Stimulated activated CD8-positive, alpha-beta memory T cell treated with anti-CD3 and anti-CD28 coated beads, Interleukin-4, amount 100 ng/mL, for 48 hours (primary cell): ENCODE measurements around the gene OR8K1.

Source experiments
- DNase-seq: peaks from one replicate; pipeline ENCODE4 v3.0.0-alpha.2; 2020

Gene OR8K1

DNA sequence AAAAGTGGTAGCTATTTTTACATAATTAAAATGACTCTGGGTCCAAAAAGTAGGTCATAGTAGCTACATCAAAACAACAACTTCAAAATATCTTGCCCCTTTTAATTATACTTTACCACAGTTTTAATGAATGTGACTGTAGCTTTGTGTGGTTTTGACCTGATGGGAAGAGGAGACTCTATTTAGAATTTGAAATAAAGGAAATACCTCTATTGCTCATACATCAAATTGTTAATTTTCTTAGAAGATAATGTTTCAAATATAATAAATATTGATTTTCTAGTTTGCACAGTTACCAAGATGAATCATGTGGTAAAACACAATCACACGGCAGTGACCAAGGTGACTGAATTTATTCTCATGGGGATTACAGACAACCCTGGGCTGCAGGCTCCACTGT is at the start of gene OR8K1:
OR8K1 (plus strand) TSS at position 301 of the 400 bp plus-strand sequence; CDS start at position 301, 0 bp downstream.
- DNase-seq = no peak

GRCh38 chr11:56296898-56297297 is 48.9 kb upstream of the OR8K1 start:
- DNase-seq = no peak

DNA sequence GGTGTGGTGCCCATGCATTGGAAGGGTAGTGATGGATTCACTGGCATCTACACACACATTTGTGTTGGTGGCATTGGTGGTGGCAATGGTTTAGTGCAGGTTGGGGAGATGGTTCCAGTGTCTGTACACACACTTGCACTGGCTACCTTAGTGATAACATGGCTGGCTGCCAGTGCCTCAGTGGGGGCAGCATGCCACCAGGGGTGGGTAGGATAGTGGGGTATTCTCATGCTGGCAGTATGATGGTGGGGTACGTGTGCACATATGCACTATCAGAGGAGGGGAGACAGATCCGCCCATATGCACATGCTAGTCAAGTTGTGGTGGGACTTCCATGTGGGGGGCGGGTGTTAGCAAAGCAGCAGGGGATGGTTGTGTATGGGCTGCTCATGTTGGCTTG is 38.0 kb upstream of the OR8K1 start:
- no peak for DNase-seq

DNA sequence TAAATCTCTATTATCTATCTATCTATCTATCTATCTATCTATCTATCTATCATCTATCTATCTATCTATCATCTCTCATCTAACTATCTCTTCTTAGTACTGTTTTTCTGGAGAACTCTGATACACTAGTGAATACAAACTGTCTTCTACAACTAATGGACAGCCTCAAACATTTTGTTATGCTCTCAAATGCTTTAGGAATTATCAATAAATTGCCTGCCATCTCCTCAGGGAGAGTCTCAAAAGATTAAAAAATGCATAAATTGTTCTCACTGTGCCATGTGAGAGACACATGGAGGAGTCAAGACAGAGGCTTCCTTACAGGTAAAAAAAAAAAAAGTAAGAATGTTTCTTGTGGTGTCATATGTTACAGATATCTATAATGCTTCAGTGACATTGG is 31.0 kb upstream of the OR8K1 start, which contains the start of gene OR8K3:
OR8K3 (plus strand) TSS at position 301 of the 400 bp plus-strand sequence. CDS start 3,163 bp downstream, outside the sequence.
- no peak for DNase-seq

GRCh38 chr11:56331861-56332491 is 13.9 kb upstream of the OR8K1 start:
- DNase-seq = no peak

GRCh38 chr11:56333156-56333555 is 12.7 kb upstream of the OR8K1 start:
- DNase-seq = no peak

DNA sequence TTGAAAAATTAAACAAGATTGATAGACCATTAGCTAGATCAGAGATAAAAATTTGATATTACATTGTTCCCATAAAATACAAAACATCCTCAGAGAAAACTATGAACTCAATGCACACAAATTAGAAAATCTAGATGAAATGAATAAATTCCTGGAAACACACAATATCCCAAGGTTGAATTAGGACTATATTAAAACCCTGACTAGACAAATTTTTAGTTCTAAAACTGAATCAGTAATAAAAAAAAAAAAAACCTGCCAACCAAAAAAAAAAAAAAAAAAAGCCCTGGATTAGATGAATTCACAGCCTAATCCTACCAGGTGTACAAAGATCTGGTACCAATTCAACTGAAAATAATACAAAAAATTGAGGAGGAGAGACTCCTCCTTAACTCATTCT is 5.5 kb upstream of the OR8K1 start:
- no peak for DNase-seq

DNA sequence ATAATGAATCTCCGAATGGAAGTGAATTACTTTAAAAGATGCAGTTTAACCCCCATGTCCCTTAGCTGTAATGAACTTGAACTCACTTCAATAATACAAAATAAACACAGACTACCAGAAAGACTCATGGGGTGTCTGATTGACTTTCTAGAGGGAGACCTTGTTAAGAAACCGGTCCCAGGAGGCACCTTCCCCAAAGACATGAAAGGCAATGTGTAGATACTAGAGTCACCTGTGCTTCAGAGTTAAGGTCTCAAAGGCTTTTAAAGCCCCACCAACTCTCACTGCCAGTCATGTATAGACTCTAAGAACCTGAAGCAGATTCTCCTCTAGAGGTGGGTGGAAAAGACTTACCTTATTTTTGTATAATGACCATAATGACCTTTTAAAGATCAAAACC is 8.2 kb downstream of the OR8K1 start, which contains the start of gene OR8J1:
OR8J1 (plus strand) TSS at position 301 of the 400 bp plus-strand sequence. CDS start 5,956 bp downstream, outside the sequence.
- DNase-seq = no peak

- DNase-seq = no peak
Measured at GRCh38 chr11:56375324-56375723, 29.5 kb downstream of the OR8K1 start, which contains the start of gene OR8U1. TSS of gene OR8U1 (plus strand) at chr11:56375624. CDS start at chr11:56375624, 0 bp downstream.

GRCh38 chr11:56380120-56380519 is 34.3 kb downstream of the OR8K1 start:
- DNase-seq = no peak

GRCh38 chr11:56394381-56394780 is 48.5 kb downstream of the OR8K1 start:
- DNase-seq = no peak

DNA sequence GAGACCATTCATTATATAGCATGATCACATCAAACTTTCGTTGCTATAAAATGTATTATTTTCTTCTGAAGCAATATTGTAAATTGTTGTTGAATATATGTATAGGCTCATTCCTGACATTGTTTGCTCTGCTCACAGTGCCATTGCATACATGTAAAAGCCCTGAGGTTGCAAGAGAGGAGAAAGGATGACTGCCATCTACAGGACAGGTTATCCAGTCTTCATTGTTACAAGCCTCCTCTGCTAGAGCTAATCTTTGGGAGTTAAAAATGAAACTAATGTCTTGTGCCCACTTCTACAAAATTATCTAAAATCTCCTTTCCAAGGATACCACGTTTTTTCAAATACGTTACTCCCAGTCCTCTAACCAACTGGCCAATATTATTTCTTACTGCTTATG is 50.2 kb downstream of the OR8K1 start:
- no peak for DNase-seq
